HG03139 (cell line): ENCODE data around the gene RPTOR.

Experiments
- ATAC-seq: cut with Tn5 transposase; IDR thresholded peaks from one replicate; pipeline ENCODE4 v1.9.1; 2021; ENCODE audit not compliant: unreplicated experiment

RPTOR gene

DNA sequence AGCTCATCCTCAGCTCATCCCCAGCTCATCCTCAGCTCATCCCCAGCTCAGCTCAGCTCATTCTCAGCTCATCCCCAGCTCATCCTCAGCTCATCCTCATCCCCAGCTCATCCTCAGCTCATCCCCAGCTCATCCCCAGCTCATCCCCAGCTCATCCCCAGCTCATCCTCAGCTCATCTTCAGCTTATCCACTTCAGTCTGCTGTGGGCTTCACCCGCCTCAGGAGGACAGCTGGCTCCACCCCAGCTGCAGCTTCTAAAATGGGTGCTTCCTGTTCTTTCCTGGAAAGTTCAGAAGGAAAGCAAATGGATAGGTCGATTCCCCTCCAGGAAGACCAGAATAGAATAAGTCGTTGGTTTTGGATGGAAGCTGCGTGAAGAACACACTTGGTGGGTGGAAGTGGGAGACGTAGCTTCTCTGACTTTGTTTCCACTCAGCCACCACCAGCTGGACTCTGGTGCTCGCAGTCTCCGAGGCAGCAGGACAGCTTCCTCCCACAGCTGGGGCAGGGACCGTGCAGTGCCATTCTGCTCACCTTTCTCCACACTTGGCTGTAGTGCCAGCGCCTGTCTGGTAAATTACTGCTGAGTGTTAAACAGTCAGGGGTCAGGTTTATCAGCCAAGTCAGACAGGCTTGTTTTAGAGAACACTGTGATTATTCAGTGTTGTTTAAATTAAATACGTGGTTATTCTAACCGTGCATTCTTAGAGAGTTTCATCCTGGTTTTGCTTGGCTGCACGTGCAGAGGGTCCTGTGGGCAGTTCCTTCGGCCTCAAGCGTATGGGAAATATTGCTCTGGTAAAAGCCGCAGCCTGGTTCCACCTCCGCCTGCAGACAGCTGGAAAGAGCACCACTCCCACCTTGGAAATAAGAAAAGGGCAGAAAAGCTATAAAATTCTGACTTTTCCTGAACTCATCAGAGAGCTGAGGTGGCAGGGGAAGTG is 386.0 kb downstream of the RPTOR start:
- no peak for ATAC-seq

DNA sequence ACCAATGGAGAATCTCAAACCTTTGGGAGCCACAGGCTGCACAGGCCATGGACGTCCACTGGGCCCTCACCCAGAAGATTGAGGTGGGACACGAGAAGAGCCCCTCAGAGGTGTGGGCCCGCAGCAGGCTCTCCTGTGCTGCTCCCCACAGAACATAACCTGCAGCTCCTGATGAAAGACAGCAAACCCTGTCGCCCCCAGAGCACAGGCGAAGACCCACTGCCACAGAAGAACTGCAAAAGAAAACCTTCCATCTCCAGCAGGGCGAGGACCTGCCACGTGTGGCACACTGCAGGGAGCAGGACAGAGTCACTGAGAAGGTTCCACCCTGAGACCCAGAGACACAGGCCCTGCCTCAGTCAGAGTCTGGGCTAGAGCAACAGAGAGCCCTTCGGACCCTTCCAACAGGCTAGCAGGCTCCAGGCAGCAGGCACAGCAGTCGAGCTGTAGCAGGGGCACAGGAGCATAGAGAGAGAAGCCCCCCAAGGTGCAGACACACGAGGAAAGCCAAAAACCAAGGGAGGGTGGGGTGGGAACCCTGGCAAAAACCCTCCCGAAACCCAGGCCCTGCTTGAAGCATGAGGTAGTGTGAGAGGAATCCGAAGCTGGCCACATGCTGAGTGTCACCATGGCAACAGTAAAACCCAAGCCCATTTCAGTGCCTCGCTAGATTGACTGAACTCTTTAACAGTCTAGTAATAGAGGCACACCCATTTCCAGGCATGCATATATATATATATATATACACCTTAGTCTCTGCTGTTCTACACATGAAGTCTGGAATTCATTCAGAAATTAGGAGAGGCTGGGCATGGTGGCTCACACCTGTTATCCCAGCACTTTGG is 387.0 kb downstream of the RPTOR start:
- ATAC-seq, result no peak

DNA sequence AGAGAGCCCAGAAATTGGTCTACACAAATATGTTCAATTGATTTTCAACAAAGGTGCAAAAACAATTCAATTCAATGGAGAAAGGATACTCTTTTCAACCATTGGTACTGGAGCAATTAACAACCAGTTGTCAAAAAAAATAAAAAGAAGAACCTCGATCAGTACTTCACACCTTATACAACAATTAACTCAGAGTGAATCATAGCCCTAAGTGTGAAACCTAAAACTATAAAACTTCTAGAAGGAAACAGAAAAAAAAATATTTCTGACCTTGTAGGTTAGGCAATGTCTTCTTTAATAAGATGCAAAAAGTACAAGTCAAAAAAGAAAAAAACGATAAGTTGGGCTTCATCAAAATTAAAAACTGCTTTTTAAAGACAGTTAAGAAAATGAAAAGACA is 390.9 kb downstream of the RPTOR start:
- no peak for ATAC-seq

DNA sequence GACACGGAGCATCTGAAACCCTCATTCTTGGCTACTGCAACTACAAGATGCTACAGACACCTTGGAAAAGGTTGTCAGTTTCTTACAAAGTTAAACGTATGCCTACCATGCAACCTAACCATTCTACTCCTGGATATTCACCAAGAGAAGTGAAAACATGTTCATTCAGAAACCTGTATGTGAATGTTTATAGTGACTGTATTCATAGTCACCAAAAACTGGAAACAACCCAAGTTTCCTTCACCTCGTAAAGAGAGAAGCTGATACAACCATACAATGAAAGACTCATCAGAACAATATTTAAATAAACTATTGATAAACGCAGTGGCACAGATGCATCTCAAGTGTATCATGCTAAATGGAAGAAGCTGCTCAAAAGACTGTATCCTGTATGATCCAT is 391.6 kb downstream of the RPTOR start:
- no peak for ATAC-seq

DNA sequence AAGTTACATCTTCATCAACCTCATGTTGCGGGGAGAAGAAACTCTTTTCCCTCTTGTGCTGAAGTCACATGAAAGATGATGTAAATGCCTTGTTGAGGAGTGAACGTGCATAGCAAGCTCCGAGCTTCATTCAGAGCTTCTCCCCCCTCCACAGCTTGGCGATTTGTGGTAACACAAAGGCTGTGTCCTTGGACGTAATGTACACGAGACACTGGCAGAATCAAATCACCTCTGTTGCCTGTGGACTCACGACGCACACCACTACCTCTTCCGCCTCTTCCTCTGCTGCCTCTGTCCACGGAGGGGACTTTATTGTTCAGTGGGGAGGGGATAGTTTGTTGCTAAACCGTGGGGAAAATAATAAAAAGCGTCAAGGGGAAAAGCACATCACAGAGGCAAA is 392.1 kb downstream of the RPTOR start:
- no peak for ATAC-seq

DNA sequence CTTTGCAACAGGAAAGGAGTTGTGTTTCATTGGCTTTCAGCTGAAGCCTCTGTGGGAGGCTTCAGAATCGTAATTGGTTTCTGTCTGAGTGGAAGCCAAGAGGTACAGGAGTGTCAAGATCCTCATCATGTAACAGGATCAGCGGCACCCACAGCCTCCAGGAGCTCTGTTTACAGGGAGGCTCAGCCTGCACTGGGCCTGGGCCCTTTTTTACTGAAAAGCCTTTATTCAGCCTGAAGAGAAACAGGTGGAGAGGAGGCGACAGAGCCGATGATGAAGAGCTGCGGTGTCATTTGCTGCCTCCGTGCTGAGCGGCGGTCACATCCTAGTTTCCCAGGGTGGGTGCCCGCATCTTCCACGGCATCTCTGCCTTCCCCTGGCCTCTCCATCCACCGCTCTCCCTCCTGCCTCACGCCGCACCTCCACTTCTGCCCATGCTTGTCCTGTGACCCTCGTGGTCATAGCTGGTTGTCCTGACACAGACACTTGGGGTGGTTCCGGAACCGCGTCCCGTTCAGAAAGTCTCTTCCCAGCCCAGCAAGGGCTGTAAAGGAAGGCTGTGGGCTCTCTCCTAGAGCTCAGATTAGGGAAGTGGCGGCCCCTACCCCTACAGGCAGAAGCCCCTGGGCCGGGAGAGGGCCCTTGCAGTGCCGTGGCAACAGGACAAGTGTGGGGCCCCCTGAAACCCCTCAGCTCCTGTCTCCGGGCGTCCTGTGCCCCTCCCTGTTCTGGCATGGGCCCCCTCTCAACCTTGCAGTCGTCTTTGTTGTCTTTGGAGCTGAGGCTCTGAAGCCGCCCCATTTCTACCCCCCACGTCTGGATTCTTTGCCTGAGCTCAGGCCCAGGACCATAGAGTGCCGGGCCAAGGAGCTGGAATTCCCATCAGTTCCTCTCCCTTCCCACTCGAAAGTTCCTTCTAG is 393.1 kb downstream of the RPTOR start:
- no peak for ATAC-seq

DNA sequence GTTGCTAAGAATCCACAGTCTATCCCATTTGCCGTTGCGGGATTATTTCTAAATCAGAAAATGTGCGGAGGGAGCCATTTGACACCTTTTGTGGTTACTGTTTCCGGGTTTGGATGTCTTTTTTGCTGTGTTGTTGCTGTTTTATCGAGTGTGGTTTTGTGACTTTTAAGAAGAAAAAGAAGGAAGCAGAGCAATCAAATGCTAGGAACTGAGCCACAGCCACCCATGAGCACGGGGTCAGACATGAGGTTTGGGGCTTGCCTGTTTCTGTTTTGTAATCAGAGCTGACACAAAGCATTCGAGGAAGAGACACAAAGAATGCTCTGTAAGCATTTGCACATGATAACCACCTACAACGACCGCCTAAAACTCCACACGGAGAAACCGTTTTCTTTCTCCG is 393.9 kb downstream of the RPTOR start:
- no peak for ATAC-seq

DNA sequence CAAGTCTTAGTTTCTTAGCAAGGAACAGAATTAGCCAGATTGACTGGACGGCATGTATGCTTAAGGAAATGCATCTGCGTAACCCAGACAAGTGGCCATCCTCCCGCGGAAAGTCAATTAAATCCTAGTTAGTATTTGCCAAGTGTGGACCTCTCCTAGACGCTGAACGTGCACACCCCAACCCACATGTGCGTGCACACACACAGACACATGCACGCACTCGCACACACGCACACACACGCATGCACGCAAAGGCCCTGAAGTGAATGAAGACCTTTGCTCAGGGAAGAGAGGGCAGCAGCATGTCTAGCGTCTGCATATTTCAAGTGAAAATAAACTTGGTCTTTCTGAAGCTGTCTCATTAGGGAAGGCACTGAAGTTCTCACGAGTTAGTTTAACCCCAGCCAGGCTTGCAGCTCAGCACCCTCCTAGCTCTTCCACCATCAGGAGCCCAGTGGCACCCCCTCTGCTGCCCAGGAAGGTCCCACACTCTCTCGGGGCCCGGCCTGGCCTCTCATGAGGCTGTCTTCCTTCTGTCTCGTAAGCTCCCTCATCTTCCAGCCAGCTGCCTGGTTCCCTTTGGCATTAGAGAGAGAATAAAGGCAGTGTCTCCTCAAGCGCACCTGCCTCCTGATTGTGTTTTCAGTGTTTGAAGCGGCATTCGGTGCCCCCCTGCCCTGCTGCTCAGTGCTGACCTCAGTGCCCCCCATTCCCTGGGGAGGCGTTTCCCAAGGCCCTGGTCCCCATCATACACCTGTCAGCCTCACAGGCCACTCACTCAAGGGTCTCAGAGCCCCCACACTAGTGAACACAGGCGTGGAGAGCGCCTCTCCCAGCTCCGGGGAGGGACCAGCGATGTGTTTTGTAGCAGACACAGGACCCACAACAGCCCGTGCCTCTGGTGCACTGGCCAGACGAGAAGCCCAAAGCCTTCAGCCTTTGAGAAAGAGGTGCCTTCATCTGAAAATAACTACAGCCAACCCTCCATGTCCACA is 394.8 kb downstream of the RPTOR start:
- no peak for ATAC-seq

DNA sequence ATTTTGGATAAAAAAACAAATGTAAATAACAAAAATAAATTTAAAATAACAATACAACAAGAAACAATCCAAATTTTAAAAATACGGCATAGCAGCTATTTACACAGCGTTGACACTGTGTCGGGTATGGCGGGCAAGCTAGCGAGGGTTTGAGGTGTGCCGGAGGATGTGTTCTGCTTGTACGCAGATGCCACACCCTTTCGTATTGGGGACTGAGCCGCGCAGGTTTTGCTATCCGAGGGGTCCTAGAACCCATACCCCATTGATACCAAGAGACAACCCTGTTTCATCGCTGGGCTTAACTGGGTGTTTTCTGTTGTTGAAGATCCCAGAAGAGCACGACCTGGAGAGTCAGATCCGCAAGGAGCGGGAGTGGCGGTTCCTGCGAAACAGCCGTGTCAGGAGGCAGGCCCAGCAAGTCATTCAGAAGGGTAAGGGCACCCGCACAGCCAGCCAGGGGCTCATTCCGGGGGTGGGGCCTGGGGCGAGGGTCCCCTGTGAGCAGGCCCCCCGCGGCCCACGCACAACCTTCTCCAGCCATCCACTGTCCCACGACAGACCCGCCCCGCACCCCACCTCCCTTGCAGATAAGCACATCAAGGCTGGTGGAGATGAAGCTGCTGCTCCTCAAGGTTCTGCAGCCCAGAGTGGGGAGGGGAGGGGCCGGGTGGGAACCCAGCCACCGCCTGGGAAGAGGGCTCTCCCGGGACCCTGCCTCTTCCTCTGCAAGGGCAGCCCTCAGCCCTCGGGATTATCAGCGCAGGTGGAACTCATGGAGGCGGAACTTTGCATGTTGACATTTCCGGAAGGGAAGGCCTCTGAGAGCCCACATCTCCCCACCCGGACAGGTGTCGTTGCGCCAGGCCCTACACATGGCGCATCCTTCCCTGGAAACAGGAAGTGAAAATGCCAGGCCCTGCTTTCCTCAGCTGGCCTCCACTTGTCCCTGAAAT is 395.8 kb downstream of the RPTOR start:
- ATAC-seq, result no peak

DNA sequence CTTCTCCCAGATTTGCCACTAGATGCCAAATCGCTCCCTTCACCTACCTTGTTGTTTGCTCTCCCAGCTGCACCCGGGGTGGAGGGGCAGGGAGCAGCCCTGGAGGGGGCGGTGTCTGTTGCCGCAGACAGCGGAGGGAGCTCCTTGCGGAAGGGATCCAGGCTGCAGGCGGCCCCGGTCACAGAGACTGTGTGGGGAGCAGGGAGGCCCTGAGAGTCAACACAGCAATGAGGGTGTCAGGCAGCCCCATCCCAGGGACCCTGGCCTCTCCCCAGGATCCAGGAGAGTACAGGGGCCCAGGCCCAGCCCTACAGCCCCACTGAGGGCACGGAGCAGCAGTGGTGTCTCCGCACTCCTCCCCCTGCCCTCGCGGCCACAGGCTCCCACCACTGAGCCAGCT is 396.5 kb downstream of the RPTOR start:
- no peak for ATAC-seq

DNA sequence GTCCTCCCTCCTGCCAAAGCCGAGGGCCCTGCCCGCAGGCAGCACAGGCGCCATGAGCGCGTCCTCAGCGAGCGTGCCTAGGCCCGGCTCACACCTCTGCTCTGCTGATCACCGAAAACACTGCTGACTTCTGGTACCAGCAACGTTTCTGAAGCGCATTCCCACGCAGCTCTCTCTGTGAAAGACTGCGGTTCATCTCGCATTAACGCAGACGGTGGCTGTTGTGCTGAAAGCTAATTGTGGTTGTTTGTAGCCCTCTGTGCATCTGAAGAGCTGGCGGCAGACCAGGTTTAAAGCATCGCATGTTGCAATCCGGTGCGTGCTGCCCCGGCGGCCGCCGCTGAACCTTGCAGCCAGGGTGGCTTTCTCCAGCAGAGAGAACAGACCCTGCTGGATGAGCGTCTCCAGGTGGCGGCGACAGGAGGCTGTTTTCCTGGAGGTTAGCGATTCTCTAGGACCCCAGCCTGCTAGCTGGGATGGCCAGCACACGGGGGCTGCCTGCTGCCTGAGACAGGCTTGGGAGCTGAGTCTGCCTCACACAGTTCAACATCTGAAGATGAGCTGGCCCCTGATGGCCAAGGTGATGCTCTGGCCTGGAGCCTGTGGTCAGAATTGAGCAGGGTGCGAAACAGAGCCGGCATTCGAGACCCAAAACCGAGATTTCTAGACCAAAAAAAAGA is 397.2 kb downstream of the RPTOR start:
- ATAC-seq, result no peak

DNA sequence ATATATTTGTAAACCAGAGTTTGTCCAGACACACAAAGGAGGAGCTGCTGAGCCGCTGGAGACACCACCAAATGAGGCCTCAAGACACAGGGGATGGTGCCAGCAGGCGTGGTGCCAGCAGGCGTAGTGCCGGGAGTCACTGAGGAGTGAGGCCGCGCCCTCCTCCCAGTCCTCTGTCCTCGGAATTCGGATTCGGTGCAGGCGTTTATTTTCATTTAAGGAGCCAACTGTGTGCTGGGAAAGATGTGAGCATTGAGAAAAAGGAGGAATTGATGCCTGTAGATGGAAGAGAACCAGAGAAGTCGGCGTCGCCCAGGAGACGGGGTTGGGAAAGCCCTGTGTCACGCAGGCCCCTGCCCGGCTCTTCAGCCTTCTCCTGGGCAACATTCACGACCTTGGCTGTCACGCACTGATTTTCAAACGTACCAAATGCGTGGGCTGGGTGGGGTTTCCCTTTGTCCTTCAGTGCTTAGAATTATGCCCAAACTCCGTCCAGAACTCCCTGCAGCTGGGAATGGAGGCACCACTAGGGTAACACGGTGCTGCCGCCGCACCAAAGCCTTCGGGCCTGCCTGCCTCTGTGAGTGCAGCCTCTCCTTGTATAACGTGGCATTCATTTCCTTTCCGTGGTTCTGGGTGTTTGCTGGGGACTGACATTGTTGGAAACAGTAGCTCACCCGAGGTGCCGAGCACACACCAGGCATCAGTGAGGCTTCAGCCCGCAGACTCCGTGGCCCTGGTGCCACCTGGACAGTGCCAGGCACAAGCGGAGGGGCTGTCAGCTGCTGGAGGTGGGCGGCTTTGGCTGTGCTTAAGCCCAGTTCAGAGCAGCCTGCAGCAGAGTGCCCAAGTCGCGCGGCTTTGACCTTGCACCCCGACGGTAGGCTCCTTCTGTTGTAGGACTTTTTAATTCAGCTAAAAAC is 398.0 kb downstream of the RPTOR start:
- no peak for ATAC-seq

DNA sequence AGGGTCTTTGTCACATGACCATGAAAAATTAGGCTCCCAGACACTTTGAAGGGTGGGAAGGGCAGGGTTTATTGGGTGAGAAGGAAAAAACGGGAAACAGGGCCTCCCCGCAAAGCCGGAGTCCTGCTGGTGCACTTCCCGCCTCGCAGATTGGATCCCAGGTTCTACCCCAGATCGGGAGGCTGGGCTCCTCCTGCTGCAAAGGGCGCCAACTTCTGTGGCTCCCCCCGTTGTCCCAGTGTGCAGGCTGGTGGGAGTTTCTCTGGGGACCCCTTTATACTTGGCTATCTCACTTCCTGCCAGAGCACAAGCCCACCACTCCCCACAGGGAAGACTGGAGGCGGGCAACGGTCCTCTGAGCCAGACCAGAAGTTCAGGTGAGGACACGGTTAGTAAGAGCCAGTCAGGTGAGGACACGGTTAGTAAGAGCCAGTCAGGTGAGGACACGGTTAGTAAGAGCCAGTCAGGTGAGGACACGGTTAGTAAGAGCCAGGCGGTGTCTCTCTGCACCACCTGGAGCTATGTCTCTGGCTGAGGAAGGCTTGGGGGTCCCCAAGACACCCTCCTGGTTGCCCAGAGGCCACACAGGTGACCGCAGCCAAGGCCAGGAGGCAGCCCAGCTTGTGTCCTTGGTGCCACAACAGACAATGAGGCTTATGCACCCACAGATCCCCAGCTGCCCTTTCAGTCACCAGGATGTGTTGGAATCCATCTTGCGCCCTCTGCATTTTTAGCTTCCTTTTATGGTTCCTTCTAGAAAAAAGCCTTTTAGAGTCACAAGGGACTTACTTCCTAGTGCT is 398.9 kb downstream of the RPTOR start:
- no peak for ATAC-seq

DNA sequence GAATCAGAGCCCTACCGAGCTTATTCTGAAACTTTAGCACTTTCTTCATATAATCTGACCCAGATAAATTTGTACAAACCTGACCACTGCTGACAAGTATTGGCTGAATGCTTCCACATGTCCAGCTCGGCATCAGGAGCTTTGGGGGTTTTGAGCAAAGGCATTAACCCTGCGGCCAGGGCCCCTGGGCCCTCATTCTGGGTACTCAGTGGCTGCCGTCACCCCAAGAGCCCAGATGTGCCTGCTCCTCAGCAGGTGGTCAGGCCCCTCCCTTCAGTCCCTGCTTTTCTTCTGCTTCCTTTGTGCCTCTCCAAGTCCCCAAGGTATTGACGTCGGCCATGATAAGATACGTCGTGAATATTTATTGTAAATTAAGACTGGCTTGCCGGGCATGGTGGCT is 399.7 kb downstream of the RPTOR start:
- ATAC-seq, result no peak

DNA sequence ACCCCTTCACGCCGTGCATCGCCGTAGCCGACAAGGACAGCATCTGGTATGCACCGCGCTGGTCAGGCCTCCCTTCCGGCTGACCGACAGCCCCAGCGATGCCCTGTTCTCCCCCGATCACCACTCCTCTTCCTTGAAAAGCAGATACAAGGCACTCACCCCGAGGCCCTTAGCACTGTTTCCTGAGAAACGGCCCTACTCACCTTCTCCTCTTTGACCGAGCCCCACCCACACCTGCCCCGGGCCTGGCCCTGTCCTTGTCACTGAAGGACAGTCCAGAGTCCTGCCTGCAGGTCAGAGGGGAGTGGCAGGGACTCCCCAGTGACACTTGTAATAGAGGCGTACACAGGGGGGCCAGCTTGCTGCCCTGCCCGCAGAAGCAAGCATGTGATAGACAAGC is 401.1 kb downstream of the RPTOR start:
- no peak for ATAC-seq

DNA sequence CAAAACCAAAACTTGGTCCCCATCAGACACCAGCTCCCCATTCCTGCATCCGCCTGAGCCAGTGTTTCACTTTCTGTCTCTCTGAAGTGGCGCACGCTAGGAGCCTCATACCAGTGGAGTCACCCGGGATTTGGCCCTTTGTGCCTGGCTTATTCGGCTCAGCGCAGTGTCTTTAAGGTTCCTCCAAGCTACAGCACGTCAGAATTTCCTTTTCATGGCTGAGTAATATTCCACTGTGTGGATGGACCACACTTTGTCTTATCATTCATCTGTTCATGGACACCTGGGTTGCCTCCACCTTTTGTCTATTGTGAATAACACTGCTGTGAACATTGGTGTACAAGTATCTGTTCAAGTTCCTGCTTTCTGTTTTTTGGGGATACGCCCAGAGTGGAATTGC is 401.8 kb downstream of the RPTOR start:
- ATAC-seq, result no peak
